GM19463 (cell line): ENCODE data around the gene TSPOAP1.
A peak's percentile ranks its signal among the peaks of the same experiment; 100 is the strongest.

Source experiments
- ATAC-seq: cut with Tn5 transposase; IDR thresholded peaks from one replicate; pipeline ENCODE4 v1.9.1; 2021; ENCODE audit warnings: mild to moderate bottlenecking, moderate library complexity; ENCODE audit not compliant: unreplicated experiment

Gene TSPOAP1

GRCh38 chr17:58362368-58363014, 33.9 kb upstream of the TSPOAP1 start:
- no peak for ATAC-seq

- ATAC-seq: no peak
Observed at GRCh38 chr17:58360296-58361063, 31.9 kb upstream of the TSPOAP1 start.

- no peak for ATAC-seq
Observed at GRCh38 chr17:58358408-58359172, 30.0 kb upstream of the TSPOAP1 start.

- ATAC-seq: no peak
Observed at GRCh38 chr17:58357312-58358297, 29.0 kb upstream of the TSPOAP1 start.

GRCh38 chr17:58356231-58356630, 27.6 kb upstream of the TSPOAP1 start:
- no peak for ATAC-seq

GRCh38 chr17:58354541-58355216, 26.1 kb upstream of the TSPOAP1 start:
- no peak for ATAC-seq

- no peak for ATAC-seq
Observed at GRCh38 chr17:58353389-58353825, 24.8 kb upstream of the TSPOAP1 start.

- ATAC-seq: no peak
Observed at GRCh38 chr17:58352596-58353388, 24.2 kb upstream of the TSPOAP1 start.

- peak; percentile 93 for ATAC-seq
Observed at GRCh38 chr17:58351831-58352595, 23.4 kb upstream of the TSPOAP1 start, which contains the start of gene SUPT4H1. Gene SUPT4H1 (minus strand): TSS chr17:58352201. CDS start chr17:58352135, 66 bp downstream.

- ATAC-seq: no peak
Observed at GRCh38 chr17:58351182-58351581, 22.6 kb upstream of the TSPOAP1 start.

- no peak for ATAC-seq
Observed at GRCh38 chr17:58348038-58348437, 19.4 kb upstream of the TSPOAP1 start.

- no peak for ATAC-seq
Observed at GRCh38 chr17:58345500-58345899, 16.9 kb upstream of the TSPOAP1 start.

GRCh38 chr17:58344791-58345157, 16.2 kb upstream of the TSPOAP1 start:
- ATAC-seq: peak; percentile 16

- peak; percentile 86 for ATAC-seq
Observed at GRCh38 chr17:58344047-58344790, 15.6 kb upstream of the TSPOAP1 start.

GRCh38 chr17:58343131-58343530, 14.5 kb upstream of the TSPOAP1 start:
- no peak for ATAC-seq

- ATAC-seq: no peak
Observed at GRCh38 chr17:58341861-58342475, 13.4 kb upstream of the TSPOAP1 start.
